A549 treated with DMSO at 1 μM for 4 hours (cell line): ENCODE results near the gene CNTN3. TPM values are rescaled to one million over a fixed set of nuclear protein-coding genes. Genes with fewer than 3 reads are reported as not detected.

Source experiments
- total RNA-seq: library from RNA; stranded (reverse); fragments of 200-300 nt; extraction: Qiagen RNA extraction; gene quantifications from 5 replicates; pipeline ENCODE4 v1.2.3, GENCODE V29; 2022; ENCODE audit warnings: low read depth

Gene CNTN3
- not detected in 5 replicates for total RNA-seq

DNA sequence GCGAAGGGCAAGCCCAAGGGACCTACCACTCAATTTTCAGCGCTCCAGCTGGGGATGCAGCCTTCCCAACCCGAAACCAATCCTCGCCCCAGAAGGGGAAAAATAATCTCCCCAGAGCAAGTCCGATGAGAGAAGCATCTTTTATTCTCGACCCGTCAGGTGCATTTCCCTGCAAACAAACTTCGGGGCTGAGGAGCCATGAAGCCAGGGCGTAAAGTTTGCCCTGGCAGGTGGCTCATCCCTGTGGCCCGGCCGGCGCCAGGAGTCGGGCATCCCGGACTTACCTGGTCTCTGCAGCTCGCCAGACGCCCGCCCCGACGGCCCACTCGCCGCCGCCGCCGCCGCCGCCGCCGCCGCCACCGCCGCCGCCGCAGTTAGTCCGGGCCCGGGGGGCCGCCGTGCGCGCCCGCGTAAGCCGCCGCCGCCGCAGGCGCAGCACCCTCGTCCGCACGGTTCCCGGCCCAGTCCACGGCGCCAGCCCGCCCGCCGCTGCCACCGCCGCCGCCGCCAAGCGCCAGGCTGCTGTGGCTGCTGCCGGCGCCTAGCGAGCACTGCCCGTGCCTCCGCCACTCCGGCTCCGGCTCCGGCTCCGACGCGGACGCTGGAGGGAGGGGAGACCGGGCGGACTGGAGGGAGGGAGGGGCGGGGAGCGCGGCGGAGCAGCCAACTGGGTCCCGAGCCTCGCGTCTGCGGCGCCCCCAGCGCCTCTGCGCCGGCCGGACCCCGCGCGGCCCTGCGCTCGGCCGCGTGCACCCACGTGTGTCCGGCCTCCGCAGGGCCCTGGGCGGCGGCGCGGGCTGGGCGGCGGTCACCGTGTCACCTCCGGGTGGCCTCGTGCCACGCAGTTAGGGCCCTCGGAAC lies at the start of gene CNTN3:
TSS of gene CNTN3 (minus strand) at position 553 of the 861 bp plus-strand sequence. CDS start 93,547 bp downstream, outside the sequence.

